H9 (cell line): ENCODE results near the gene SPECC1L. TPM values are rescaled to one million over a fixed set of nuclear protein-coding genes. Genes with fewer than 3 reads are reported as not detected.

Experiments
- DNase-seq: peaks from one replicate; pipeline ENCODE4 v3.0.0-alpha.2; 2017
- H2AFZ ChIP-seq: one replicate; pipeline ENCODE4 v1.6.1; 2013; ENCODE audit warnings: mild to moderate bottlenecking, low read length, control low read depth, moderate library complexity
- H2AK5ac ChIP-seq: 2 replicates; pipeline ENCODE4 v1.6.1; 2013; ENCODE audit warnings: low read length, control low read depth, mixed read lengths; ENCODE audit not compliant: insufficient read length
- H2BK120ac ChIP-seq: one replicate; pipeline ENCODE4 v1.6.1; 2013; ENCODE audit warnings: low read depth, mild to moderate bottlenecking, low read length, control low read depth, inconsistent platforms; ENCODE audit not compliant: poor library complexity, severe bottlenecking
- H2BK12ac ChIP-seq: 2 replicates; pipeline ENCODE4 v1.6.1; 2013; ENCODE audit warnings: low read length, control low read depth, mixed read lengths, low read depth; ENCODE audit not compliant: insufficient read length
- H2BK15ac ChIP-seq: 2 replicates; pipeline ENCODE4 v1.6.1; 2013; ENCODE audit warnings: low read depth, low read length, control low read depth
- H2BK20ac ChIP-seq: one replicate; pipeline ENCODE4 v1.6.1; 2013; ENCODE audit warnings: low read depth, mild to moderate bottlenecking, low read length, control low read depth, inconsistent platforms; ENCODE audit not compliant: poor library complexity, severe bottlenecking
- H2BK5ac ChIP-seq: 2 replicates; pipeline ENCODE4 v1.6.1; 2013; ENCODE audit warnings: low read length, control low read depth, mixed read lengths; ENCODE audit not compliant: insufficient read length
- H3K14ac ChIP-seq: 2 replicates; pipeline ENCODE4 v1.6.1; 2013; ENCODE audit warnings: low read length, control low read depth; ENCODE audit not compliant: insufficient read depth
- H3K18ac ChIP-seq: 2 replicates; pipeline ENCODE4 v1.6.1; 2013; ENCODE audit warnings: low read depth, mild to moderate bottlenecking, mixed read lengths, low read length, control low read depth; ENCODE audit not compliant: insufficient read length
- H3K23ac ChIP-seq: 2 replicates; pipeline ENCODE4 v1.6.1; 2013; ENCODE audit warnings: low read length, control low read depth, mixed read lengths, low read depth; ENCODE audit not compliant: insufficient read length
- H3K23me2 ChIP-seq: 2 replicates; pipeline ENCODE4 v1.6.1; 2013; ENCODE audit warnings: low read depth, mild to moderate bottlenecking, mixed read lengths, low read length, control low read depth; ENCODE audit not compliant: insufficient read length, poor library complexity, severe bottlenecking
- H3K27ac ChIP-seq: 2 replicates; pipeline ENCODE4 v1.5.1; 2013; ENCODE audit warnings: low read length, control low read depth, mixed read lengths, low read depth; ENCODE audit not compliant: insufficient read length
- H3K27me3 ChIP-seq: 2 replicates; pipeline ENCODE4 v1.6.1; 2013; ENCODE audit warnings: low read length, control low read depth, inconsistent platforms; ENCODE audit not compliant: insufficient read depth
- H3K4ac ChIP-seq: 2 replicates; pipeline ENCODE4 v1.6.1; 2013; ENCODE audit warnings: low read depth, mild to moderate bottlenecking, control low read depth, inconsistent platforms, low read length, moderate library complexity
- H3K4me1 ChIP-seq: 2 replicates; pipeline ENCODE4 v1.6.1; 2013; ENCODE audit warnings: low read length, control low read depth, inconsistent platforms; ENCODE audit not compliant: insufficient read depth
- H3K4me2 ChIP-seq: 2 replicates; pipeline ENCODE4 v1.6.1; 2013; ENCODE audit warnings: low read length, control low read depth, mixed read lengths; ENCODE audit not compliant: insufficient read length, insufficient read depth
- H3K56ac ChIP-seq: 2 replicates; pipeline ENCODE4 v1.6.1; 2013; ENCODE audit warnings: low read depth, mild to moderate bottlenecking, mixed read lengths, low read length, control low read depth; ENCODE audit not compliant: insufficient read length
- H3K79me1 ChIP-seq: 2 replicates; pipeline ENCODE4 v1.6.1; 2013; ENCODE audit warnings: low read depth, mild to moderate bottlenecking, moderate library complexity, low read length, control low read depth, inconsistent platforms; ENCODE audit not compliant: insufficient read depth, poor library complexity, severe bottlenecking
- H3K79me2 ChIP-seq: 2 replicates; pipeline ENCODE4 v1.6.1; 2013; ENCODE audit warnings: low read length, control low read depth, inconsistent platforms; ENCODE audit not compliant: insufficient read depth
- H3K9ac ChIP-seq: 2 replicates; pipeline ENCODE4 v1.6.1; 2013; ENCODE audit warnings: low read length, control low read depth, mixed read lengths; ENCODE audit not compliant: insufficient read length; ENCODE audit errors: extremely low read depth
- H3K9me3 ChIP-seq: one replicate; pipeline ENCODE4 v1.6.1; 2013; ENCODE audit warnings: low read depth, low read length, inconsistent platforms; ENCODE audit not compliant: control insufficient read depth
- H3T11ph ChIP-seq: one replicate; pipeline ENCODE4 v1.6.1; 2013; ENCODE audit warnings: mild to moderate bottlenecking, low read length, control low read depth, inconsistent platforms
- H4K20me1 ChIP-seq: one replicate; pipeline ENCODE4 v1.6.1; 2013; ENCODE audit not compliant: control insufficient read depth, insufficient read length, insufficient read depth
- H4K5ac ChIP-seq: 2 replicates; pipeline ENCODE4 v1.6.1; 2013; ENCODE audit warnings: low read depth, mild to moderate bottlenecking, mixed read lengths, low read length, control low read depth; ENCODE audit not compliant: insufficient read length
- H4K8ac ChIP-seq: replicated peaks from 2 replicates; pipeline ENCODE4 v1.6.1; 2013; ENCODE audit warnings: low read length, control low read depth, mixed read lengths, low read depth; ENCODE audit not compliant: insufficient read length
- H4K91ac ChIP-seq: 2 replicates; pipeline ENCODE4 v1.6.1; 2013; ENCODE audit warnings: low read depth, mild to moderate bottlenecking, moderate library complexity, mixed read lengths, low read length, control low read depth; ENCODE audit not compliant: insufficient read length
- H3K27ac Mint-ChIP-seq, 3 experiments: 2 replicates in 2 of 3; 3 replicates in 1 of 3; pipeline ENCODE4 v1.8.0; 2020 to 2021; ENCODE audit warnings: mixed read lengths in 3 of 3, mild to moderate bottlenecking in 1 of 3, moderate library complexity in 1 of 3
- H3K27me3 Mint-ChIP-seq: 2 replicates; pipeline ENCODE4 v1.8.0; 2021; ENCODE audit warnings: low read depth, mild to moderate bottlenecking, moderate library complexity, mixed read lengths
- H3K36me3 Mint-ChIP-seq, 3 experiments: 2 replicates in 2 of 3; 3 replicates in 1 of 3; pipeline ENCODE4 v1.8.0; 2020 to 2021; ENCODE audit warnings: low read depth in 3 of 3, mixed read lengths in 3 of 3; ENCODE audit not compliant: insufficient read depth in 1 of 3
- H3K4me1 Mint-ChIP-seq, 2 experiments: 2 replicates each; pipeline ENCODE4 v1.8.0; 2020; ENCODE audit warnings: mixed read lengths in 2 of 2
- H3K4me3 Mint-ChIP-seq, 2 experiments: 2 replicates in 1 of 2; 3 replicates in 1 of 2; pipeline ENCODE4 v1.8.0; 2020 to 2021; ENCODE audit warnings: mild to moderate bottlenecking in 2 of 2, mixed read lengths in 2 of 2, moderate library complexity in 1 of 2
- H3K9me3 Mint-ChIP-seq, 2 experiments: 2 replicates in 1 of 2; 3 replicates in 1 of 2; pipeline ENCODE4 v1.8.0; 2020; ENCODE audit warnings: mild to moderate bottlenecking in 2 of 2, mixed read lengths in 2 of 2, moderate library complexity in 1 of 2
- WGBS: extraction: QIAGEN DNeasy Blood & Tissue Kit; methylation state at CpG from one replicate; pipeline ENCODE4 v1.1.7; 2013; ENCODE audit warnings: missing lambda C conversion rate, low lambda C conversion rate, mixed read lengths; ENCODE audit not compliant: insufficient read length; ENCODE audit errors: extremely low coverage; 5-methylcytosine and 5-hydroxymethylcytosine counted together
- total RNA-seq: library from RNA; stranded (reverse); gene quantifications from 2 replicates; pipeline ENCODE4 v1.2.1, GENCODE V29; 2021
- TF ChIP-seq, protein P1 (sequence below): fragments of 200-600 bp; sonication (generic); conservative IDR thresholded peaks from 3 replicates; pipeline ENCODE4 v1.8.0; 2021; ENCODE audit warnings: antibody characterized with exemption, mild to moderate bottlenecking

SPECC1L gene
- total RNA-seq, 1 experiment from 2014 or later = 57.1 TPM

DNA sequence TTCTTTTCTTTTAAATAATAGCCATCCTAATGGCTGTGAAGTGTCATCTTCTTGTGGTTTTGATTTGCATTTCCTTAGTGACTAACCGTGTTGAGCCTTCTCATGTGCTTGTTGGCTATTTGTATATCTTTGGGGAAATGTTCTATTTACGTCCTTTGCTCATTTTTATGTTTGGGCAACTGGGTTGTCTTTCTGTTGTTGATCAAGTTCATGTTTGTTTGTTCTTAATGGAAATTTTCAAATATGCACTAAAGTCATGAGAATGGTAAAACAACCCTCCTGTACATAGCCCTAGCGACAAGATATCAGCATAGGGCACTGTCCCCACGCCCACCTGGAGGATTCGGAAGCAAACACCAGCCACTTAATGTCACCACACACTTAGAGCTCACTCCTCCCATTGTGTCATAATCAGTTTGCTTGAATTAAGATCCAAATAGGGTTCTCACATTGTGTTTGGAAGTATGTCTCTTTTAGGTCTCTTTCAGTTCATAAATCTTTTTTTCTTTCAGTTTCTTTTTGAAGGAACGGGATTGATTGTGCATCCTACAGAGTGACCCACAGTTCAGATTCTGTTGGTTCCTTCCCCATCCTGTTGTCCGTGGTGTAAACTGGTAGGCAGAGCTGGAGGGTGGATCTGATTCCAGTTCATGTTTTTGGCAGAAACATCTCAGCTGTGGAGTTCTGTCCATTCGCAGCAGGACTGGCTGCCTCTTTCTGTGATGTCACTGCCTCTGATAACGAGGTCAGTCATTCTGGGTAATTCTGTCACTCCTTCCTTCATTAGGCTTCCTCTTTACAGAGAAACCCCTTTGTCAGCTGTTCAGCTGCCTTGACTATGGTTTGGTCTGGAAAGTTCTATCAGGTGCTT lies 130.3 kb downstream of the SPECC1L start:
- Mint-ChIP-seq H3K4me1 (peaks cover 3 to 4% of the 10 kb centered on the region in 2 experiments), H3K27ac (peak overlapping the region in 1 of 3 experiments; percentile 68; a peak in 1 of 7 replicates), H3K36me3 (peaks cover 25 to 50% (median 36%) of the 10 kb centered on the region in 3 experiments), H3K9me3 (no peaks in the 10 kb centered on the region), H3K27me3 (no peaks in the 10 kb centered on the region), H3K4me3 (no peak overlapping the region)
- Histone ChIP-seq H3K18ac (no peak overlapping the region), H3K23ac (no peak overlapping the region), H3K9me3 (no peaks in the 10 kb centered on the region), H3K27me3 (no peaks in the 10 kb centered on the region), H3K9ac (no peak overlapping the region), H2AFZ (no peak overlapping the region), H4K20me1 (no peaks in the 10 kb centered on the region), H2BK5ac (no peak overlapping the region), H3K79me1 (no peaks in the 10 kb centered on the region), H4K91ac (no peak overlapping the region), H4K5ac (no peak overlapping the region), H3T11ph (no peak overlapping the region), H3K4ac (no peak overlapping the region), H3K23me2 (no peaks in the 10 kb centered on the region), H2BK120ac (no peak overlapping the region), H3K4me2 (no peak overlapping the region), H4K8ac (no peak overlapping the region), H2BK15ac (no peak overlapping the region), H3K14ac (no peak overlapping the region), H3K27ac (no peak overlapping the region), H2BK20ac (no peak overlapping the region), H3K79me2 (no peaks in the 10 kb centered on the region), H3K4me1 (no peaks in the 10 kb centered on the region), H2BK12ac (no peak overlapping the region), H2AK5ac (no peak overlapping the region), H3K56ac (no peak overlapping the region)
- DNase-seq = no peak
- TF ChIP-seq, protein P1, sequence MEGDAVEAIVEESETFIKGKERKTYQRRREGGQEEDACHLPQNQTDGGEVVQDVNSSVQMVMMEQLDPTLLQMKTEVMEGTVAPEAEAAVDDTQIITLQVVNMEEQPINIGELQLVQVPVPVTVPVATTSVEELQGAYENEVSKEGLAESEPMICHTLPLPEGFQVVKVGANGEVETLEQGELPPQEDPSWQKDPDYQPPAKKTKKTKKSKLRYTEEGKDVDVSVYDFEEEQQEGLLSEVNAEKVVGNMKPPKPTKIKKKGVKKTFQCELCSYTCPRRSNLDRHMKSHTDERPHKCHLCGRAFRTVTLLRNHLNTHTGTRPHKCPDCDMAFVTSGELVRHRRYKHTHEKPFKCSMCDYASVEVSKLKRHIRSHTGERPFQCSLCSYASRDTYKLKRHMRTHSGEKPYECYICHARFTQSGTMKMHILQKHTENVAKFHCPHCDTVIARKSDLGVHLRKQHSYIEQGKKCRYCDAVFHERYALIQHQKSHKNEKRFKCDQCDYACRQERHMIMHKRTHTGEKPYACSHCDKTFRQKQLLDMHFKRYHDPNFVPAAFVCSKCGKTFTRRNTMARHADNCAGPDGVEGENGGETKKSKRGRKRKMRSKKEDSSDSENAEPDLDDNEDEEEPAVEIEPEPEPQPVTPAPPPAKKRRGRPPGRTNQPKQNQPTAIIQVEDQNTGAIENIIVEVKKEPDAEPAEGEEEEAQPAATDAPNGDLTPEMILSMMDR = no peak
- no CpG with 5 or more reads among the region's 9 CpGs for WGBS
